PC-3 (cell line): ENCODE measurements around the gene CD300LB. TPM values are rescaled to one million over a fixed set of nuclear protein-coding genes. Genes with fewer than 3 reads are reported as not detected.

Source experiments
- ATAC-seq: fragments of 200-7000 bp; cut with Tn5 transposase; 2 replicates; pipeline ENCODE4 v1.9.1; 2020; ENCODE audit warnings: mild to moderate bottlenecking, moderate library complexity
- BruUV-seq: library from RNA; stranded (reverse); fragments of 400-500 nt; replicated peaks from 2 replicates; lab custom pipeline; 2021; lab: Mats Ljungman, UMichigan
- CTCF ChIA-PET: fragments of 300-600 bp; sonication (Branson Sonifier 250); formaldehyde crosslinking; loops from one replicate; lab custom pipeline; 2022; ENCODE audit warnings: antibody characterized with exemption; lab: Charles Lee
- POLR2A ChIA-PET: fragments of 300-600 bp; sonication (Branson Sonifier 250); formaldehyde crosslinking; loops from one replicate; lab custom pipeline; 2022; ENCODE audit warnings: antibody characterized with exemption; ENCODE audit not compliant: unreplicated experiment; lab: Charles Lee
- DNase-seq: peaks from one replicate; pipeline ENCODE4 v3.0.0-alpha.2; 2015
- H2AFZ ChIP-seq: fragments of 300-600 bp; sonication (generic); 2 replicates; pipeline ENCODE4 v1.6.0; 2016; ENCODE audit warnings: antibody characterized with exemption, low read length
- H3F3A ChIP-seq: fragments of 300-600 bp; sonication (generic); one replicate; pipeline ENCODE4 v1.6.0; 2017; ENCODE audit warnings: antibody characterized with exemption, low read length, control low read depth, mild to moderate bottlenecking; ENCODE audit not compliant: unreplicated experiment
- H3K27ac ChIP-seq: fragments of 300-600 bp; sonication (generic); 2 replicates; pipeline ENCODE4 v1.5.1; 2016; ENCODE audit warnings: mild to moderate bottlenecking, low read length
- H3K27me3 ChIP-seq: fragments of 300-600 bp; sonication (generic); 2 replicates; pipeline ENCODE4 v1.6.1; 2016; ENCODE audit warnings: low read length, mixed read lengths
- H3K36me3 ChIP-seq: fragments of 300-600 bp; sonication (generic); 2 replicates; pipeline ENCODE4 v1.6.1; 2016; ENCODE audit warnings: low read depth, mixed run types, low read length, mixed read lengths
- H3K4me1 ChIP-seq: fragments of 300-600 bp; sonication (generic); 2 replicates; pipeline ENCODE4 v1.5.1; 2016; ENCODE audit warnings: low read length; ENCODE audit not compliant: insufficient read depth
- H3K4me2 ChIP-seq: fragments of 300-600 bp; sonication (generic); 2 replicates; pipeline ENCODE4 v1.6.0; 2016; ENCODE audit warnings: low read length
- H3K4me3 ChIP-seq: fragments of 300-600 bp; sonication (generic); 2 replicates; pipeline ENCODE4 v1.5.1; 2016; ENCODE audit warnings: mild to moderate bottlenecking, low read length, mixed read lengths
- H3K79me2 ChIP-seq: fragments of 300-600 bp; sonication (generic); 2 replicates; pipeline ENCODE4 v1.6.1; 2017; ENCODE audit warnings: low read length, mixed read lengths
- H3K9ac ChIP-seq: fragments of 300-600 bp; sonication (generic); 2 replicates; pipeline ENCODE4 v1.6.0; 2016; ENCODE audit warnings: mild to moderate bottlenecking, low read length
- H3K9me2 ChIP-seq: fragments of 300-600 bp; sonication (generic); replicated peaks from 2 replicates; pipeline ENCODE4 v1.6.1; 2016; ENCODE audit warnings: mixed run types, low read length, mixed read lengths
- H3K9me3 ChIP-seq: fragments of 300-600 bp; sonication (generic); 2 replicates; pipeline ENCODE4 v1.6.1; 2016; ENCODE audit warnings: low read length, mixed read lengths
- H4K20me1 ChIP-seq: fragments of 300-600 bp; sonication (generic); 2 replicates; pipeline ENCODE4 v1.6.1; 2016; ENCODE audit warnings: low read length, mixed read lengths
- CTCF ChIP-seq: fragments of 300-600 bp; sonication (generic); conservative IDR thresholded peaks from 2 replicates; pipeline ENCODE4 v1.5.1; 2017; ENCODE audit warnings: antibody characterized with exemption, low read depth, mild to moderate bottlenecking, low read length
- EZH2 ChIP-seq: fragments of 300-600 bp; sonication (generic); IDR thresholded peaks from one replicate; pipeline ENCODE4 v1.6.1; 2017; ENCODE audit warnings: antibody characterized with exemption, mild to moderate bottlenecking, low read length; ENCODE audit not compliant: unreplicated experiment
- EZH2phosphoT487 ChIP-seq: fragments of 300-600 bp; sonication (generic); IDR thresholded peaks from 2 replicates; pipeline ENCODE4 v1.6.1; 2018; ENCODE audit warnings: mild to moderate bottlenecking, antibody characterized with exemption, low read length, borderline replicate concordance
- intact Hi-C: fragments of 100-400 bp; cut with micrococcal nuclease; formaldehyde crosslinking; loops from 2 replicates; pipeline ENCODE4 v1.9.0; 2023
- total RNA-seq: library from RNA; depleted of rRNA; stranded (reverse); fragments of >200 nt; gene quantifications from 2 replicates; pipeline ENCODE4 v1.2.3, GENCODE V29; 2014

The CD300LB gene
- total RNA-seq, 1 experiment from 2014 or later = not detected

- TF ChIP-seq EZH2phosphoT487 (no peak), EZH2 (no peak), CTCF (no peak)
- no TSS peak for BruUV-seq
- H3K79me2 ChIP-seq = no peaks in the 10 kb centered on the region
- no peak for ATAC-seq
- H3F3A ChIP-seq = no peaks in the 10 kb centered on the region
- H3K9ac ChIP-seq = no peak overlapping the region
- no peaks in the 10 kb centered on the region for H3K9me2 ChIP-seq
- no peak overlapping the region for H3K27ac ChIP-seq
- H3K9me3 ChIP-seq = no peaks in the 10 kb centered on the region
- no peak overlapping the region for H2AFZ ChIP-seq
- H4K20me1 ChIP-seq = no peaks in the 10 kb centered on the region
- no peaks in the 10 kb centered on the region for H3K4me1 ChIP-seq
- ChIA-PET CTCF (no interaction called here), POLR2A (no interaction called here)
- no peak overlapping the region for H3K4me2 ChIP-seq
- H3K4me3 ChIP-seq = no peak overlapping the region
- intact Hi-C loops = no loop called here
- H3K27me3 ChIP-seq = peaks cover 57% of the 10 kb centered on the region
- no peak for DNase-seq
- H3K36me3 ChIP-seq = no peaks in the 10 kb centered on the region
Measured at GRCh38 chr17:74485841-74486240, 45.4 kb downstream of the CD300LB start.

GRCh38 chr17:74485022-74485743 is 46.1 kb downstream of the CD300LB start:
- DNase-seq (no peak), ATAC-seq (no peak)
- BruUV-seq = no TSS peak
- Histone ChIP-seq H3K27me3 (peaks cover 56% of the 10 kb centered on the region), H3F3A (no peaks in the 10 kb centered on the region), H3K4me1 (no peaks in the 10 kb centered on the region), H3K9me2 (no peaks in the 10 kb centered on the region), H3K27ac (no peak overlapping the region), H3K36me3 (no peaks in the 10 kb centered on the region), H3K9me3 (no peaks in the 10 kb centered on the region), H2AFZ (no peak overlapping the region), H3K79me2 (no peaks in the 10 kb centered on the region), H4K20me1 (no peaks in the 10 kb centered on the region), H3K4me2 (no peak overlapping the region), H3K9ac (no peak overlapping the region), H3K4me3 (no peak overlapping the region)
- TF ChIP-seq EZH2 = no peak
- TF ChIP-seq EZH2phosphoT487 = no peak
- no peak for TF ChIP-seq CTCF
- CTCF ChIA-PET = no interaction called here
- POLR2A ChIA-PET = no interaction called here
- intact Hi-C loops = no loop called here

- H3K27me3 ChIP-seq = peaks cover 66% of the 10 kb centered on the region
- H3K27ac ChIP-seq = no peak overlapping the region
Measured at GRCh38 chr17:74484066-74484465, 47.2 kb downstream of the CD300LB start.

More at GRCh38 chr17:74484066-74484465, 47.2 kb downstream of the CD300LB start:
- Histone ChIP-seq H4K20me1 (no peaks in the 10 kb centered on the region), H3K4me1 (no peaks in the 10 kb centered on the region), H3K79me2 (no peaks in the 10 kb centered on the region), H3K36me3 (no peaks in the 10 kb centered on the region), H3K9me3 (no peaks in the 10 kb centered on the region), H3K4me3 (no peak overlapping the region), H3K9ac (no peak overlapping the region), H2AFZ (no peak overlapping the region), H3K4me2 (no peak overlapping the region), H3K9me2 (no peaks in the 10 kb centered on the region), H3F3A (no peaks in the 10 kb centered on the region)
- DNase-seq (no peak), ATAC-seq (no peak)
- ChIA-PET CTCF (no interaction called here), POLR2A (no interaction called here)
- intact Hi-C loops = no loop called here
- no TSS peak for BruUV-seq
- TF ChIP-seq EZH2 (no peak), CTCF (no peak), EZH2phosphoT487 (no peak)
